A673 (cell line): ENCODE data around the gene RIPOR1.

Experiments used
- EZH2 ChIP-seq: fragments of 200-600 bp; sonication (generic); IDR thresholded peaks from 2 replicates; pipeline ENCODE4 v1.6.1; 2017; ENCODE audit warnings: borderline replicate concordance, low read depth, mild to moderate bottlenecking, mixed read lengths, antibody characterized with exemption, low read length; ENCODE audit not compliant: poor library complexity, severe bottlenecking
- TF ChIP-seq, protein P1 (sequence below): fragments of 300-800, 200-600 bp; sonication (generic); conservative IDR thresholded peaks from 2 replicates; pipeline ENCODE4 v1.5.1; 2017; ENCODE audit warnings: low read depth, mild to moderate bottlenecking, antibody characterized with exemption, low read length, moderate library complexity, mixed read lengths

DNA sequence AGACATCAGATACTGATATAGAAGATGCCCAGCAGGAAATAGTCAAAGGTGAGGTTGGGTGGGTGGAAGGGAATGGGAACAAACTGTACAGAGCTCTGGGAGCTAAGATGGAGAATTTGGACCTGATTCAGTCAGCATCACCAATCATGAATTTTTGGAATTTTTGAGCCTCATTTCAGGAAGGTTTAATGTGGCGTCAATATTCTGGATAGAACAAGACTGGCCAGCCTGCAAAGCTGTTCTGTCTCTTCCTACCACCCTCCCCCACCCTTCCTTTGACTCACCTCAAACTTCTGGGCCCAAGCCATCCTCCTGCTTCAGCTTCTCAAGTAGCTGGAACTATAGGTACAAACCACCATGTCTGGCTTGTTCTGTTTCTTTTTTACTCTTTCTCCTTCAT lies 66.3 kb downstream of the RIPOR1 start:
- TF ChIP-seq, protein P1, sequence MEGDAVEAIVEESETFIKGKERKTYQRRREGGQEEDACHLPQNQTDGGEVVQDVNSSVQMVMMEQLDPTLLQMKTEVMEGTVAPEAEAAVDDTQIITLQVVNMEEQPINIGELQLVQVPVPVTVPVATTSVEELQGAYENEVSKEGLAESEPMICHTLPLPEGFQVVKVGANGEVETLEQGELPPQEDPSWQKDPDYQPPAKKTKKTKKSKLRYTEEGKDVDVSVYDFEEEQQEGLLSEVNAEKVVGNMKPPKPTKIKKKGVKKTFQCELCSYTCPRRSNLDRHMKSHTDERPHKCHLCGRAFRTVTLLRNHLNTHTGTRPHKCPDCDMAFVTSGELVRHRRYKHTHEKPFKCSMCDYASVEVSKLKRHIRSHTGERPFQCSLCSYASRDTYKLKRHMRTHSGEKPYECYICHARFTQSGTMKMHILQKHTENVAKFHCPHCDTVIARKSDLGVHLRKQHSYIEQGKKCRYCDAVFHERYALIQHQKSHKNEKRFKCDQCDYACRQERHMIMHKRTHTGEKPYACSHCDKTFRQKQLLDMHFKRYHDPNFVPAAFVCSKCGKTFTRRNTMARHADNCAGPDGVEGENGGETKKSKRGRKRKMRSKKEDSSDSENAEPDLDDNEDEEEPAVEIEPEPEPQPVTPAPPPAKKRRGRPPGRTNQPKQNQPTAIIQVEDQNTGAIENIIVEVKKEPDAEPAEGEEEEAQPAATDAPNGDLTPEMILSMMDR: no peak
- TF ChIP-seq EZH2: no peak
